ENCODE results near the gene TTLL5.

- TF ChIP-seq POLR2A (IDR thresholded peaks at IDR 0.05; ENCODE audit: low read depth, low read length) (no peak), CTCF (conservative IDR thresholded peaks at IDR 0.05; ENCODE audit: low read depth, low read length) (no peak), RFX5 (IDR thresholded peaks at IDR 0.05; ENCODE audit: low read depth, low read length) (no peak), RAD21 (IDR thresholded peaks at IDR 0.05; ENCODE audit: low read length) (no peak), RCOR1 (IDR thresholded peaks at IDR 0.05; ENCODE audit: insufficient replicate concordance, low read length) (no peak), BHLHE40 (IDR thresholded peaks at IDR 0.05; ENCODE audit: low read depth, low read length) (no peak), USF2 (IDR thresholded peaks at IDR 0.05; ENCODE audit: low read depth, low read length) (no peak), SMC3 (IDR thresholded peaks at IDR 0.05; ENCODE audit: low read depth, low read length) (no peak)
These were observed 172.4 kb downstream of the TTLL5 start for GRCh38 chr14:75833326-75834020.
